Fibroblast of skin of left biceps (primary cell): ENCODE measurements around the gene GGCT.

Experiments used
- DNase-seq, 2 experiments: peaks; one replicate each; pipeline ENCODE4 v3.0.0-alpha.2; 2013; ENCODE audit warnings: low read depth in 2 of 2

The GGCT gene

GRCh38 chr7:30463405-30464145 lies 41.1 kb downstream of the GGCT start:
- DNase-seq: no peak

- DNase-seq: no peak
Observed at GRCh38 chr7:30462179-30462578, 42.5 kb downstream of the GGCT start.

- DNase-seq: no peak
Observed at GRCh38 chr7:30460246-30460633, 44.4 kb downstream of the GGCT start.

GRCh38 chr7:30459591-30460245 lies 44.9 kb downstream of the GGCT start:
- DNase-seq: peak; percentile 95 to 97

GRCh38 chr7:30458311-30458710 lies 46.3 kb downstream of the GGCT start:
- DNase-seq: no peak

GRCh38 chr7:30453921-30454320 lies 50.7 kb downstream of the GGCT start:
- no peak for DNase-seq

GRCh38 chr7:30453016-30453415 lies 51.6 kb downstream of the GGCT start:
- no peak for DNase-seq

- DNase-seq: no peak
Observed at GRCh38 chr7:30452280-30452930, 52.2 kb downstream of the GGCT start.

GRCh38 chr7:30451539-30452279 lies 52.9 kb downstream of the GGCT start:
- DNase-seq: no peak

GRCh38 chr7:30450983-30451497 lies 53.6 kb downstream of the GGCT start:
- DNase-seq: no peak

- no peak for DNase-seq
Observed at GRCh38 chr7:30450240-30450982, 54.2 kb downstream of the GGCT start.

- no peak for DNase-seq
Observed at GRCh38 chr7:30448461-30449189, 56.0 kb downstream of the GGCT start.

GRCh38 chr7:30447466-30447865 lies 57.2 kb downstream of the GGCT start:
- no peak for DNase-seq
